Hematopoietic multipotent progenitor cell treated with erythropoietin and hydrocortisone succinate and interleukin-3 and kit ligand, for 17 days (in vitro differentiated cells): ENCODE data around the gene SYCP3.

ENCODE experiments used
- DNase-seq: peaks from one replicate; pipeline ENCODE4 v3.0.0-alpha.2; 2015; ENCODE audit warnings: low spot score

The SYCP3 gene

GRCh38 chr12:101680240-101680639, 59.0 kb downstream of the SYCP3 start:
- no peak for DNase-seq
